Measurements from ENCODE around the gene PTPRN2. TPM values are rescaled to one million over a fixed set of nuclear protein-coding genes. Genes with fewer than 3 reads are reported as not detected.

Gene PTPRN2
- total RNA-seq, 1 experiment from 2014 or later, result 1.1 TPM

- Histone ChIP-seq H3K4me3 (ENCODE audit: low read depth in 2 of 2, low read length in 2 of 2) (no peak overlapping the region), H3K4me1 (ENCODE audit: control insufficient read depth, insufficient read depth, low read length) (no peaks in the 10 kb centered on the region; the same call in 1 of the 2 replicates), H3K27me3 (ENCODE audit: control insufficient read depth, insufficient read depth, low read length) (peaks cover 24% of the 10 kb centered on the region), H3K9me3 (ENCODE audit: control insufficient read depth, insufficient read depth, low read depth, low read length) (no peaks in the 10 kb centered on the region), H3K36me3 (ENCODE audit: control insufficient read depth, insufficient read depth, low read length) (no peaks in the 10 kb centered on the region), H3K27ac (ENCODE audit: low read length) (no peak overlapping the region)
- ATAC-seq (peak; percentile 21; the same call in 1 of the 2 replicates), DNase-seq (ENCODE audit: low read depth, low spot score) (no peak)
- no TSS peak for BruUV-seq (replicated peaks)
- TF ChIP-seq REST (IDR thresholded peaks at IDR 0.05; ENCODE audit: insufficient read depth in 1 of 2, low read depth in 2 of 2, low read length in 1 of 2) (no peak), TCF7L2 (IDR thresholded peaks at IDR 0.05; ENCODE audit: low read depth, low read length) (no peak), POLR2AphosphoS5 (IDR thresholded peaks at IDR 0.05; ENCODE audit: low read depth, low read length) (no peak), CTCF (IDR thresholded peaks at IDR 0.05) (no peak), SIN3A (IDR thresholded peaks at IDR 0.05; ENCODE audit: borderline replicate concordance, insufficient read depth, low read depth, low read length) (no peak)
- ChIA-PET POLR2A (no interaction called here), CTCF (no interaction called here)
- intact Hi-C loops (cut with micrococcal nuclease; ENCODE audit: unreplicated experiment), result no loop called here
- in situ Hi-C loops (cut with HindIII; ENCODE audit: low pct_unique_long_range_greater_than_20kb, low sequenced_read_pairs), result no loop called here
Measured at GRCh38 chr7:157703534-157704195, 884.0 kb downstream of the PTPRN2 start.

- H3K4me3 ChIP-seq (ENCODE audit: low read depth in 2 of 2, low read length in 2 of 2), result no peak overlapping the region
- no peaks in the 10 kb centered on the region; the same call in 1 of the 2 replicates for H3K4me1 ChIP-seq (ENCODE audit: control insufficient read depth, insufficient read depth, low read length)
- DNase-seq (ENCODE audit: low read depth, low spot score), result no peak
- no peaks in the 10 kb centered on the region for H3K9me3 ChIP-seq (ENCODE audit: control insufficient read depth, insufficient read depth, low read depth, low read length)
- H3K27me3 ChIP-seq (ENCODE audit: control insufficient read depth, insufficient read depth, low read length), result peaks cover 30% of the 10 kb centered on the region
- POLR2A ChIA-PET, result no interaction called here
- peak; percentile 17; the same call in 1 of the 2 replicates for ATAC-seq
- no peaks in the 10 kb centered on the region for H3K36me3 ChIP-seq (ENCODE audit: control insufficient read depth, insufficient read depth, low read length)
- intact Hi-C loops (cut with micrococcal nuclease; ENCODE audit: unreplicated experiment) (no loop called here), in situ Hi-C loops (cut with HindIII; ENCODE audit: low pct_unique_long_range_greater_than_20kb, low sequenced_read_pairs) (no loop called here)
- no peak overlapping the region for H3K27ac ChIP-seq (ENCODE audit: low read length)
- CTCF ChIA-PET, result no interaction called here
- no TSS peak for BruUV-seq (replicated peaks)
- no peak for TF ChIP-seq TCF7L2 (IDR thresholded peaks at IDR 0.05; ENCODE audit: low read depth, low read length)
- TF ChIP-seq POLR2AphosphoS5 (IDR thresholded peaks at IDR 0.05; ENCODE audit: low read depth, low read length), result no peak
- no peak for TF ChIP-seq CTCF (IDR thresholded peaks at IDR 0.05)
- no peak for TF ChIP-seq REST (IDR thresholded peaks at IDR 0.05; ENCODE audit: insufficient read depth in 1 of 2, low read depth in 2 of 2, low read length in 1 of 2)
- no peak for TF ChIP-seq SIN3A (IDR thresholded peaks at IDR 0.05; ENCODE audit: borderline replicate concordance, insufficient read depth, low read depth, low read length)
Measured at GRCh38 chr7:157703131-157703530, 884.5 kb downstream of the PTPRN2 start.
